GM18517 (cell line): Measurements from ENCODE around the gene DOK5.
"Not testable (repeated sequence)": the region's sequence is repeated elsewhere in the genome, so short reads cannot be mapped to it uniquely, and the experiment has no call there.

Experiments
- ATAC-seq: cut with Tn5 transposase; IDR thresholded peaks from one replicate; pipeline ENCODE4 v1.9.1; 2021; ENCODE audit warnings: mild to moderate bottlenecking, moderate library complexity; ENCODE audit not compliant: unreplicated experiment

DOK5 gene

GRCh38 chr20:54475334-54476168, at the start of gene DOK5:
Gene DOK5 (plus strand): TSS chr20:54475593. CDS start chr20:54475947, 354 bp downstream.
- no peak for ATAC-seq

DNA sequence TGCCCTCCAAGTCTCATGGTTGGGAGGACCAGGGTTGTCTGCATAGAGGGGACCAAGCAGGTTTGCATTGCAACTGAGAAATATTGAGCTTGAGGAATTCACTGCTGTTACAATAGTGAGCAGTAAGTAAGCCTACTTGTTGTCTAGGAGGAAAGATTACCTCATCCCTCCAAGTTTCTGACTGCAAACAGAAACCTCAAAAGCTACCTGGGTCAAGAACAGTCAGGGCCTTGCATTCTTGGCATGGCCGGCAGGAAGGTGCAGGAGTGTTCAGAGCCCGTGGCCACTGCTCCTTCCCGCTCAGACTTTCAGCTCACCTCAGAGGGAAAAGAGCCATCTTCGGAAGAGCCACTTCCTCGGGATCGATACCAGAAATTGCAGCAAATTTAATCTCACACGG, 46.0 kb upstream of the DOK5 start:
- ATAC-seq: no peak

DNA sequence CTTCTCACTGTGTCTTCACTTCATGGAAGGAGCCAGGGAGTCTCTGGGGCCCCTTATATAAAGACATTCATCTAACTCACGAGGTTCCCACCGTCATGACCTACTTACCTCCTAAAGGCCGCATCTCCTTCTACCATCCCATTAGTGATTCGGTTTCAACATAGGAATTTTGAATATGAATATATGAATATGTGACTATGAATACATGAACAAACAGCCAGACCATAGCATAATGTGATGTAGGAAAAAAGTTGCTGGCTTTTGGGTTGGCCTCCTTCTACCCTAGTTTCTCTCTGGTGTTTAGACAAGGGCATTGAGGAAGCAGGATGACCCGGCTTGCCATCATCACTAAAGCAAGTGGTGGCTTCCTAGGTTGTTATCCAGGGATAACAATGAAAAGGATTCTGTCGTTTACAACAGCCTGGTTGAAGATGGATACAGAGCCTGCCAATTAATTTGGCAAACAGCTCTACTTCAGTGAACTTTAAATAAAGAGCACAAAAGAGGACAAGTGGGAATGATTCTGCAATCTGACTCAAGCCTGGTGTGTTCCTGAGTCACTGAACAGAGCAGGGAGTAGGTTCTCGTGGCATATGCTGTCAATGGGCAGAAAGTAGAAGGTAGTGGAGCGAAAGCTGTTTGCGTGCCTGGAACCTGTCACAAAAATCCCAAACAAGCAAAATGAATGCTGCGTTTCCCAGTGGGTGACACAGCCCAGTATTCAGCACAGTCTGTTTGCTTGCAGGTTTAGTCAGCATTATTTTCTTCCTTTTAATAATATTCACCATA, 44.0 kb upstream of the DOK5 start:
- ATAC-seq: no peak

DNA sequence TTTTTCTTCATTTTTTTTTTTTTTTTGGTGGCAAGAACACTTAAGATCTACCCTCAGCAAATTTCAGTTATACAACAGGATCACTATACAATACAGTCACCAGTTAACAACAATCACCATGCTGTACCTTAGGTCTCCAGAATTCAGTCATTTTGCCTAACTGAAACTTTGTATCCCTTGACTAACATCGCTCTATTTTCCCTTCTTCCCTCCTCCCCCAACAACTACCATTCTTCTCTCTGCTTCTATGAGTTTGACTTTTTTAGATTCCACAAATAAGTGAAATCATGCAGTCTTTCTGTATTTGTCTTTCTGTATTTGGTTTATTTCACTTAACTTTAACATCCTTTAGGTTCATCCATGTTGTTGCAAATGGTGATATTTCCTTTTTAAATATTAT, 42.4 kb upstream of the DOK5 start:
- no peak for ATAC-seq

DNA sequence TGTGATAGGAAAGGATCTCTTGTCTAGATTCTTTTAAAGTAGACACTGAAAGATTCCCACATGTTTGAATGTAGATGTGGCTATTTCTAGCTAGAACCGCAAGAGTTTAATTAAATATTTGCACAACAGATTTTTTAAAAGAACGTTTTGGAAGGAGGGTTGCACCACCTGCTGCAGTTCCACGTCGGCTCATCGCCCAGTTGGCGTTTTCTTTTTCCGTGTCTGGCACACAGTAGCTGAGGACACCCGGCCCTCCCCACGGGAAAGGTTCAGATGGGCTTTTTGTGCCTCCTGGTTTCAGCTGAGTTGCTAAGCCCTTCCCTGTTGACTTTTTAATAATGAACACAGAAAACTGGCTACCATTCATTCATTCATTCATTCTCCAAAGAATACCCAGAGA, 41.8 kb upstream of the DOK5 start:
- no peak for ATAC-seq

- ATAC-seq: no peak
These were observed 41.2 kb upstream of the DOK5 start for GRCh38 chr20:54434196-54434595.

DNA sequence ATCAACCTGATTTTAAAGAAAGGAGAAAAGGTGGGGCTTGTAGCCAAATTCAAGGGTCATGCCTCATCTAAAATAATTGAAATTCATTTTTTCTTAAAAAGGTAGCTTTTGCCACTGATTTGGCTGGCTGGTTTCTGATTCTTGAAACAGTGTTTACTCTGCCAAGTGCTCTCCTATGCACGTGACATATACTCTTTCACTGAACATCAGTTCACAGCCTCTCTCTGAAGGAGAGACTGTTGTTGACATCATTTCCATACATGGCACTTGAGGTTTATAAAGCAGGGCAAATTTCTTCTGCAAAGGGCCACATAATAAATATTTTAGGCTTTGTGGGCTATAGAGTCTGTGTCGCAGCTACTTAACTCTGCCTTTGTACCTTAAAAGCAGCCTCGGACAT, 40.4 kb upstream of the DOK5 start:
- no peak for ATAC-seq

- not testable (repeated sequence) for ATAC-seq
These were observed 39.0 kb upstream of the DOK5 start for GRCh38 chr20:54436410-54436809.

DNA sequence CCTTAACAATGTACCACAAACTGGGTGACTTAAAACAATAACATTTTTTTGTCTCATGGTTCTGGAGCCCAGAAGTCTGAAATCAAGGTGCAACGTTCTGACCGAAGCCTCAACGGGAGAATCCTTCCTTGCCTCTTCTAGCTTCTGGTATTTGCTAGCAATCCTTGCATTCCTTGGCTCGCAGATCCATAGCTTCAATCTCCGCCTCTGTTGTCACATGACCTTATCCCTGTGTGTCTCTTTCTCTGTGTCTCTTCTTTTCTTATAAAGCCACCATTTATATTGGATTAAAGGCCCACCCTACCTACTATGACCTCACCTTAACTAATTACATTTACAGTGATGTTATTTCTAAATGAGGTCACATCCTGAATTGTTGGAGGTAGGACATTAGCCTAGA, 37.2 kb upstream of the DOK5 start:
- no peak for ATAC-seq

- ATAC-seq: no peak
These were observed 25.2 kb upstream of the DOK5 start for GRCh38 chr20:54450207-54450606.

GRCh38 chr20:54451171-54451570, 24.2 kb upstream of the DOK5 start:
- no peak for ATAC-seq

GRCh38 chr20:54452277-54452676, 23.1 kb upstream of the DOK5 start:
- no peak for ATAC-seq

GRCh38 chr20:54454982-54455381, 20.4 kb upstream of the DOK5 start:
- ATAC-seq: no peak

DNA sequence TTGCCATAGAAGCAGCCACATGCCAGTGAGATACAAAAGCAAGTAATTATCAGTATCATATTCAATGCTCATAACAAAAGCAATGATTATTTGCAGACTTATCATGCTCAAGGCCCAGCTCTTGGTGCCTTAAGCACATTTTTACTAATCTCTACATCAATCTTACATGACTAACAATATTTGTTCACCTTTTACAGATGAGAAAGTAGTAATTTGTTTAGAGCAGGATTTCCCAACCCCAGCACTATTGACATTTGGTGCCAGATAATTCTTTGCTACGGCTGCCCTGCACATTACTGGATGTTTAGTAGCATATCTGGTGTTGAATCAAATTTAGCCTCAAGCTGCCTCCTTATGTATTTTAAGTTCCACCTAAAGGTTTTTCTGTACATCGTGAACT, 19.0 kb upstream of the DOK5 start:
- ATAC-seq: no peak

DNA sequence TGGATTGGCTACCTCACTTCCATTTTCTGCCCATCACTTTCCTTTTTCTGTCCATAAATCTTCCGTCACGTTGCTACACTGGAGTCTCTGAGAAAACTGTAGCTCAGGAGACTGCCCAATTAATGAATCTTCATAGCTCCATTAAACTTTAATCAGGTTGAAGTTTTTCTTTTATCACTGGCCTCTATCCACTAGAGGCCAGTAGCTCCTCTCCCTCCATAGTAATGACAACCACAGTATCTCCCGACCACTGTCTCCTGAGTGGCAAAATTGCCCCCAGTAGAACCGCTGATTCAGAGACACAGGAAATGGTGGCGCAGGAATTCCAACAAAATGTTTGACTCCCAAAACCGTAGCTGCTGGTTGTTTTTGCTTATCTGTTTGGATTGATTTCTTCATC, 18.4 kb upstream of the DOK5 start:
- no peak for ATAC-seq

DNA sequence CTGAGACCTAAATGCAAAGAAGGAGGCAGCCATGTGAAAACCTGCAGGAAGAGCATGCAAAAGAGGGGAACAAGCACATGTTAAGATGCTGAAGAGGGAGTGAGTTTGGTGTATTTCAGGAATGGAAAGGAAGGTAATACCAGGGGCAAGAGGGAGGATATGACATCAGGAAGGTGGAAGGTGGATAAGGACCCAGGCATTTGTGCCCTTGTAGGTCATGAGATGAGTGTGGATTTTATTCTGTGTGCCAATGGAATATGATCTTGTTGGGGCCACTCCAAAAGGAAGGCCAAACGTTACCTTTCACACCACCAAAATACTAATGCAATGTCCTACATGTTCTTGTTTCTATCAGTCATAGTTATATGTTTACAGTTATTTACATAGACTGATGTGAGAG, 17.2 kb upstream of the DOK5 start:
- no peak for ATAC-seq

- no peak for ATAC-seq
These were observed 16.1 kb upstream of the DOK5 start for GRCh38 chr20:54459279-54459678.

GRCh38 chr20:54464003-54464402, 11.4 kb upstream of the DOK5 start:
- no peak for ATAC-seq

- ATAC-seq: no peak
These were observed 9.3 kb upstream of the DOK5 start for GRCh38 chr20:54466127-54466526.

GRCh38 chr20:54467622-54468021, 7.8 kb upstream of the DOK5 start:
- no peak for ATAC-seq

DNA sequence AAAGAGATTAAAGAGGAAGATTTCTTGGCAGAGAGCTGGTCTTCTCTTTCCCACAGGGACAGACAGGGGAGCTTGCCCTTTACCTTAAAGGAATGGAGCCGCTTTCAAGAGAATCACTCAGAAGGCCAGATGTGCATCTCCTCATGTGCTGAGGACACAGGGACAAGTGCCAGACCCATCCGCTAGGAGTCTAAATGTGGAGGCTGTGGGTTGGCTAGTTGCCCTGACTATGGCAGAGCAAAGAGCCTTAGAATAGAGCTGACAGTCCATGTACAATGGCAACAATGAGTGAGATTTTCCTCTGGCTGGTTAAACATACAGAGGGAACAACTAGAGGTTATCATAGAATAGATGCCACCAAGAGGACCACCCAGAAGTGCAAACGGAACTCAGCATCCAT, 7.3 kb upstream of the DOK5 start:
- no peak for ATAC-seq

GRCh38 chr20:54469293-54469692, 6.1 kb upstream of the DOK5 start:
- ATAC-seq: no peak
